Activated T-cell treated with anti-CD3 and anti-CD28 coated beads for 1 hour (primary cell): ENCODE data around the gene SLC2A4RG.

Source experiments
- DNase-seq: peaks from one replicate; pipeline ENCODE4 v3.0.0-alpha.2; 2020; ENCODE audit warnings: low read depth

Gene SLC2A4RG

GRCh38 chr20:63739130-63740069, at the start of gene SLC2A4RG:
SLC2A4RG (plus strand) TSS chr20:63739776; CDS start chr20:63739913, 137 bp downstream.
- peak; percentile 57 for DNase-seq

GRCh38 chr20:63690003-63690897, 49.3 kb upstream of the SLC2A4RG start:
- no peak for DNase-seq

GRCh38 chr20:63690898-63691710, 48.5 kb upstream of the SLC2A4RG start:
- no peak for DNase-seq

- DNase-seq: no peak
These were observed 47.7 kb upstream of the SLC2A4RG start for GRCh38 chr20:63691711-63692435.

GRCh38 chr20:63692436-63693082, 47.0 kb upstream of the SLC2A4RG start:
- no peak for DNase-seq

- no peak for DNase-seq
These were observed 46.4 kb upstream of the SLC2A4RG start for GRCh38 chr20:63693083-63693732.

- no peak for DNase-seq
These were observed 45.6 kb upstream of the SLC2A4RG start for GRCh38 chr20:63693733-63694583.

GRCh38 chr20:63694584-63695423, 44.8 kb upstream of the SLC2A4RG start:
- DNase-seq: no peak

GRCh38 chr20:63695424-63696305, 43.9 kb upstream of the SLC2A4RG start:
- no peak for DNase-seq

- no peak for DNase-seq
These were observed 43.3 kb upstream of the SLC2A4RG start for GRCh38 chr20:63696306-63696627.

GRCh38 chr20:63696628-63697356, 42.8 kb upstream of the SLC2A4RG start, which contains the start of gene TNFRSF6B:
TNFRSF6B (plus strand) TSS chr20:63696652; CDS start chr20:63696768, 116 bp downstream.
- no peak for DNase-seq

- DNase-seq: no peak
These were observed 42.2 kb upstream of the SLC2A4RG start for GRCh38 chr20:63697357-63697867.

- DNase-seq: no peak
These were observed 41.6 kb upstream of the SLC2A4RG start for GRCh38 chr20:63697868-63698545.

GRCh38 chr20:63698739-63699465, 40.7 kb upstream of the SLC2A4RG start:
- DNase-seq: no peak
